ENCODE results near the gene MTRF1L.

- TF ChIP-seq CTCF (IDR thresholded peaks at IDR 0.05) (no peak), ZFX (IDR thresholded peaks at IDR 0.05; ENCODE audit: borderline replicate concordance) (no peak)
These were observed 26.5 kb upstream of the MTRF1L start for GRCh38 chr6:153028963-153029362.

Measured in 22Rv1 (cell line).